ENCODE results near the gene NPC2. TPM values are rescaled to one million over a fixed set of nuclear protein-coding genes. Genes with fewer than 3 reads are reported as not detected.

NPC2 gene
- total RNA-seq, 1 experiment from 2014 or later, result 137 TPM

DNA sequence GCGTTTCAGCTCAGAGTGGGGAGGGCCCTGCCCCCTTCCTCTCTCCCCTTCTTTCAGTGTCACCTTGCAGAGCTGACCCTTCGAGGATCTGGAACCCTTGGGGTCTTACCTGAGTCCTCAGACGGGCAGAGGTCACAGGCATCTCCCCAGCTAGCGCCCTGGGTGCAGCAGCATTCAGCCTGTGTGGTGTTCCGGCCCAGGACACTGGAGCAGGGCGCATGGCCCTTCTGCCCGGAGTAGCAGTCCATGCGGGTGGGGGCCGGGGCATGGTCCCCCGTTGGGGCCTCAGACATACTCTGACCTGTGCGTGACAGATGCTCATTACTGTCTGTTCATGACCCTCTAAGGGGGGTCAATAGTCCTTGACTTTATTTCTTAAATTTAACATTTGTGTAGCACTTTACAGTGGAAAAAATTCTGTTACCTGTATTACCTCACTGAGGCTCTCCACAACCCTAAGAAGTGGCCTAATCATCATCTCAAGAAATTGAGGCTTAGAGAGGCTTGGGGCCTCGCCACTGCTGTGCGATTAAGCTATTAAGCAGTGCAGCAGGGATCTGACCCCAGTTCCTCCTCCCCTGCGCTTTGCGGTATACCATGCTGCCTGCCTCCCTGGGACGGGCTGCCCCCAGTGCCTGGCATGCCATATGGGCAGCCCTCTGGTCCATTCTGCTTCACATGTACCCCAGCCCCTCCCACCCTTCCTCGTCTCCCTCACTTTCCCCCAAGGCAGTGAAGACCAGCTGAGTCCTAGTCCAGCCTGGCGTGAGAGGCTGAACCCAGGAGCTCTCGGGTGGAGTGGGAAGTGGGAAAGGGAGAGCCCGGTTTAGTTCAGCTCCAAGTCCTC, 12.0 kb upstream of the NPC2 start:
- Histone ChIP-seq H3K27ac (ENCODE audit: insufficient read length, low read depth, low read length) (no peak overlapping the region), H2BK120ac (ENCODE audit: low read depth, low read length, poor library complexity, severe bottlenecking) (no peak overlapping the region), H2BK5ac (ENCODE audit: insufficient read length, low read length) (no peak overlapping the region), H4K20me1 (ENCODE audit: control insufficient read depth, insufficient read depth, insufficient read length) (no peaks in the 10 kb centered on the region), H2AK5ac (ENCODE audit: insufficient read length, low read length) (no peak overlapping the region), H3T11ph (ENCODE audit: low read length) (no peak overlapping the region), H2BK15ac (ENCODE audit: low read depth, low read length) (no peak overlapping the region), H2BK12ac (ENCODE audit: insufficient read length, low read depth, low read length) (no peak overlapping the region), H3K27me3 (ENCODE audit: insufficient read depth, low read length) (no peaks in the 10 kb centered on the region), H4K8ac (replicated peaks; ENCODE audit: insufficient read length, low read depth, low read length) (no peak overlapping the region), H3K4ac (ENCODE audit: low read depth, low read length) (no peak overlapping the region), H3K14ac (ENCODE audit: insufficient read depth, low read length) (no peak overlapping the region), H3K4me1 (ENCODE audit: insufficient read depth, low read length) (no peaks in the 10 kb centered on the region; the same call in 1 of the 2 replicates), H3K23ac (ENCODE audit: insufficient read length, low read depth, low read length) (no peak overlapping the region), H3K23me2 (ENCODE audit: insufficient read length, low read depth, low read length, poor library complexity, severe bottlenecking) (no peaks in the 10 kb centered on the region), H3K79me2 (ENCODE audit: insufficient read depth, low read length) (no peaks in the 10 kb centered on the region), H3K79me1 (ENCODE audit: insufficient read depth, low read depth, low read length, poor library complexity, severe bottlenecking) (no peaks in the 10 kb centered on the region), H2AFZ (ENCODE audit: low read length) (no peak overlapping the region), H3K56ac (ENCODE audit: insufficient read length, low read depth, low read length) (no peak overlapping the region), H3K9me3 (ENCODE audit: control insufficient read depth, low read depth, low read length) (no peaks in the 10 kb centered on the region), H3K4me2 (ENCODE audit: insufficient read depth, insufficient read length, low read length) (no peak overlapping the region), H2BK20ac (ENCODE audit: low read depth, low read length, poor library complexity, severe bottlenecking) (no peak overlapping the region), H4K91ac (ENCODE audit: insufficient read length, low read depth, low read length) (no peak overlapping the region), H3K9ac (ENCODE audit: extremely low read depth, insufficient read length, low read length) (no peak overlapping the region), H4K5ac (ENCODE audit: insufficient read length, low read depth, low read length) (no peak overlapping the region), H3K18ac (ENCODE audit: insufficient read length, low read depth, low read length) (no peak overlapping the region)
- Mint-ChIP-seq H3K9me3 (no peaks in the 10 kb centered on the region), H3K27ac (peak overlapping the region in 1 of 3 experiments; percentile 44; a peak in 1 of 7 replicates), H3K27me3 (ENCODE audit: low read depth) (peaks cover 16% of the 10 kb centered on the region), H3K4me3 (no peak overlapping the region), H3K4me1 (peaks cover 38% of the 10 kb centered on the region in 2 experiments), H3K36me3 (ENCODE audit: insufficient read depth in 1 of 3, low read depth in 3 of 3) (no peaks in the 10 kb centered on the region; a peak in 1 of 7 replicates)
- WGBS (ENCODE audit: extremely low coverage, insufficient read length, low lambda C conversion rate), result no CpG with 5 or more reads among the region's 20 CpGs
- TF ChIP-seq, protein P1, sequence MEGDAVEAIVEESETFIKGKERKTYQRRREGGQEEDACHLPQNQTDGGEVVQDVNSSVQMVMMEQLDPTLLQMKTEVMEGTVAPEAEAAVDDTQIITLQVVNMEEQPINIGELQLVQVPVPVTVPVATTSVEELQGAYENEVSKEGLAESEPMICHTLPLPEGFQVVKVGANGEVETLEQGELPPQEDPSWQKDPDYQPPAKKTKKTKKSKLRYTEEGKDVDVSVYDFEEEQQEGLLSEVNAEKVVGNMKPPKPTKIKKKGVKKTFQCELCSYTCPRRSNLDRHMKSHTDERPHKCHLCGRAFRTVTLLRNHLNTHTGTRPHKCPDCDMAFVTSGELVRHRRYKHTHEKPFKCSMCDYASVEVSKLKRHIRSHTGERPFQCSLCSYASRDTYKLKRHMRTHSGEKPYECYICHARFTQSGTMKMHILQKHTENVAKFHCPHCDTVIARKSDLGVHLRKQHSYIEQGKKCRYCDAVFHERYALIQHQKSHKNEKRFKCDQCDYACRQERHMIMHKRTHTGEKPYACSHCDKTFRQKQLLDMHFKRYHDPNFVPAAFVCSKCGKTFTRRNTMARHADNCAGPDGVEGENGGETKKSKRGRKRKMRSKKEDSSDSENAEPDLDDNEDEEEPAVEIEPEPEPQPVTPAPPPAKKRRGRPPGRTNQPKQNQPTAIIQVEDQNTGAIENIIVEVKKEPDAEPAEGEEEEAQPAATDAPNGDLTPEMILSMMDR (conservative IDR thresholded peaks at IDR 0.05), result no peak
- no peak for DNase-seq
